Smooth muscle cell (in vitro differentiated cells): ENCODE data around the gene USP36. TPM values are rescaled to one million over a fixed set of nuclear protein-coding genes. Genes with fewer than 3 reads are reported as not detected.
"Not testable (repeated sequence)": the region's sequence is repeated elsewhere in the genome, so short reads cannot be mapped to it uniquely, and the experiment has no call there.

Experiments
- DNase-seq: peaks from one replicate; lab custom pipeline; 2025; ENCODE audit not compliant: unreplicated experiment; lab: John Stamatoyannopoulos, UW
- H2AFZ ChIP-seq: fragments of 200-600 bp; sonication (generic); 2 replicates; pipeline ENCODE4 v1.6.0; 2016; ENCODE audit warnings: antibody characterized with exemption, low read depth, mild to moderate bottlenecking
- H3F3A ChIP-seq: fragments of 200-600 bp; sonication (generic); 2 replicates; pipeline ENCODE4 v1.6.0; 2017; ENCODE audit warnings: antibody characterized with exemption, low read depth
- H3K27ac ChIP-seq: fragments of 200-600 bp; sonication (generic); 2 replicates; pipeline ENCODE4 v1.5.1; 2016; ENCODE audit warnings: low read depth, mild to moderate bottlenecking
- H3K27me3 ChIP-seq: fragments of 200-600 bp; sonication (generic); 2 replicates; pipeline ENCODE4 v1.6.1; 2016; ENCODE audit warnings: low read depth, mild to moderate bottlenecking
- H3K36me3 ChIP-seq: fragments of 200-600 bp; sonication (generic); 2 replicates; pipeline ENCODE4 v1.5.1; 2016; ENCODE audit warnings: low read depth
- H3K4me1 ChIP-seq: fragments of 200-600 bp; sonication (generic); 2 replicates; pipeline ENCODE4 v1.5.1; 2016; ENCODE audit warnings: low read depth
- H3K4me2 ChIP-seq: fragments of 200-600 bp; sonication (generic); 2 replicates; pipeline ENCODE4 v1.6.0; 2016; ENCODE audit warnings: mild to moderate bottlenecking
- H3K4me3 ChIP-seq: fragments of 200-600 bp; sonication (generic); 2 replicates; pipeline ENCODE4 v1.5.1; 2016; ENCODE audit warnings: mild to moderate bottlenecking
- H3K79me2 ChIP-seq: fragments of 200-600 bp; sonication (generic); 2 replicates; pipeline ENCODE4 v1.6.0; 2016; ENCODE audit warnings: low read depth, mild to moderate bottlenecking
- H3K9ac ChIP-seq: fragments of 200-600 bp; sonication (generic); 2 replicates; pipeline ENCODE4 v1.6.0; 2016; ENCODE audit warnings: low read depth
- H3K9me3 ChIP-seq: fragments of 200-600 bp; sonication (generic); replicated peaks from 2 replicates; pipeline ENCODE4 v1.5.1; 2016; ENCODE audit warnings: low read depth
- H4K20me1 ChIP-seq: fragments of 200-600 bp; sonication (generic); 2 replicates; pipeline ENCODE4 v1.6.0; 2016; ENCODE audit warnings: low read depth
- WGBS: methylation state at CpG from one replicate; pipeline ENCODE4 v1.1.7; 2016; ENCODE audit warnings: low lambda C conversion rate; 5-methylcytosine and 5-hydroxymethylcytosine counted together
- polyA plus RNA-seq: library from polyadenylated mRNA; unstranded; fragments of >200 nt; fragmentation: Nextera tagmentation; extraction: Ambion mirVana; gene quantifications from 2 replicates; pipeline ENCODE4 v1.2.1, GENCODE V29; 2016
- total RNA-seq: library from RNA; depleted of rRNA; stranded (reverse); fragments of >200 nt; gene quantifications from 2 replicates; pipeline ENCODE4 v1.2.3, GENCODE V29; 2014
- TF ChIP-seq, protein P1 (sequence below): fragments of 200-600 bp; sonication (generic); IDR thresholded peaks from 2 replicates; pipeline ENCODE4 v1.5.1; 2017; ENCODE audit warnings: borderline replicate concordance, mild to moderate bottlenecking, antibody characterized with exemption; ENCODE audit not compliant: insufficient read depth, poor library complexity, severe bottlenecking

Gene USP36
- total and polyA plus RNA-seq, 2 experiments from 2014 or later: 17.6 to 29.0 TPM

DNA sequence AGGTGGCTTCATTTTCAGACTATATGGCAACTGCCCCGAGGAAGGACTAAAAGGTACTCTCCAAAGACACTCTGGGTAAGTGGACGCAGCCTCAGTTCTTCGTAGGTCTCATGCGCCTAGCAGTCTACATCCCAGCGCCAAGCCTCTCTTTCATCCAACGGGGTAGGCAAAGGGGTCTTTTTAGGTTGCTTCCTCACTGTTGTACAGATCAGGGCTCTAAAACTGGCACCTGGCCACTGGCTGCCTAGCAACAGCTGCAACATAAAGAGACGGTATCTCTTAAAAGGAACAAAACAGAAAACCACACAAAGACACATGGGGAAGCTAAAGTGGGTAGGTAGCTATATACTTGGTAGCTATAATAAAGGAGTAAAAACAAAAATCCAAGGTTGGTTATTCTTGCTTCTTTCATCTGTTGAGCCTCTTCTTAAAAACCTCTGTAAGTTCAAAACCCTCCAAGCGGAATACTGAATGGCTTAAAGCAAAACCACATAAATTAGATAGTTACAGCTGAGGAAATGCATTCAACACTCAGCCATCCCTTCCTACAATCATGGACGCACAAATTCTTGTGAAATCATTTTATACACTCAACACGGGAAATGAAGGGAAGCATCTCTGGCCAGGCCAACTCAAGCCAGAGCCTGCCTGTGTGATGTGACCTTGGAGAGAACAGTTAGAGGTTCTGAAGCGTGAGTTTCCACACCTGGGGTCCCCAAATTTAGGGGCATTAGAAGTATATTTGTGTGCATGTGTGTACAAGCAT is 81.2 kb downstream of the USP36 start:
- Histone ChIP-seq H3F3A (no peaks in the 10 kb centered on the region), H3K27ac (peak overlapping the region; percentile 63), H3K4me3 (no peak overlapping the region), H3K4me1 (peaks cover 18% of the 10 kb centered on the region), H3K4me2 (peak overlapping the region; percentile 24), H3K79me2 (peaks cover 69% of the 10 kb centered on the region), H2AFZ (no peak overlapping the region), H3K27me3 (no peaks in the 10 kb centered on the region), H3K9ac (no peak overlapping the region), H3K9me3 (no peaks in the 10 kb centered on the region), H4K20me1 (peaks cover 72% of the 10 kb centered on the region), H3K36me3 (no peaks in the 10 kb centered on the region)
- no peak for DNase-seq
- TF ChIP-seq, protein P1, sequence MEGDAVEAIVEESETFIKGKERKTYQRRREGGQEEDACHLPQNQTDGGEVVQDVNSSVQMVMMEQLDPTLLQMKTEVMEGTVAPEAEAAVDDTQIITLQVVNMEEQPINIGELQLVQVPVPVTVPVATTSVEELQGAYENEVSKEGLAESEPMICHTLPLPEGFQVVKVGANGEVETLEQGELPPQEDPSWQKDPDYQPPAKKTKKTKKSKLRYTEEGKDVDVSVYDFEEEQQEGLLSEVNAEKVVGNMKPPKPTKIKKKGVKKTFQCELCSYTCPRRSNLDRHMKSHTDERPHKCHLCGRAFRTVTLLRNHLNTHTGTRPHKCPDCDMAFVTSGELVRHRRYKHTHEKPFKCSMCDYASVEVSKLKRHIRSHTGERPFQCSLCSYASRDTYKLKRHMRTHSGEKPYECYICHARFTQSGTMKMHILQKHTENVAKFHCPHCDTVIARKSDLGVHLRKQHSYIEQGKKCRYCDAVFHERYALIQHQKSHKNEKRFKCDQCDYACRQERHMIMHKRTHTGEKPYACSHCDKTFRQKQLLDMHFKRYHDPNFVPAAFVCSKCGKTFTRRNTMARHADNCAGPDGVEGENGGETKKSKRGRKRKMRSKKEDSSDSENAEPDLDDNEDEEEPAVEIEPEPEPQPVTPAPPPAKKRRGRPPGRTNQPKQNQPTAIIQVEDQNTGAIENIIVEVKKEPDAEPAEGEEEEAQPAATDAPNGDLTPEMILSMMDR: no peak
- 71% methylated on average over 11 of the region's 11 CpGs for WGBS

DNA sequence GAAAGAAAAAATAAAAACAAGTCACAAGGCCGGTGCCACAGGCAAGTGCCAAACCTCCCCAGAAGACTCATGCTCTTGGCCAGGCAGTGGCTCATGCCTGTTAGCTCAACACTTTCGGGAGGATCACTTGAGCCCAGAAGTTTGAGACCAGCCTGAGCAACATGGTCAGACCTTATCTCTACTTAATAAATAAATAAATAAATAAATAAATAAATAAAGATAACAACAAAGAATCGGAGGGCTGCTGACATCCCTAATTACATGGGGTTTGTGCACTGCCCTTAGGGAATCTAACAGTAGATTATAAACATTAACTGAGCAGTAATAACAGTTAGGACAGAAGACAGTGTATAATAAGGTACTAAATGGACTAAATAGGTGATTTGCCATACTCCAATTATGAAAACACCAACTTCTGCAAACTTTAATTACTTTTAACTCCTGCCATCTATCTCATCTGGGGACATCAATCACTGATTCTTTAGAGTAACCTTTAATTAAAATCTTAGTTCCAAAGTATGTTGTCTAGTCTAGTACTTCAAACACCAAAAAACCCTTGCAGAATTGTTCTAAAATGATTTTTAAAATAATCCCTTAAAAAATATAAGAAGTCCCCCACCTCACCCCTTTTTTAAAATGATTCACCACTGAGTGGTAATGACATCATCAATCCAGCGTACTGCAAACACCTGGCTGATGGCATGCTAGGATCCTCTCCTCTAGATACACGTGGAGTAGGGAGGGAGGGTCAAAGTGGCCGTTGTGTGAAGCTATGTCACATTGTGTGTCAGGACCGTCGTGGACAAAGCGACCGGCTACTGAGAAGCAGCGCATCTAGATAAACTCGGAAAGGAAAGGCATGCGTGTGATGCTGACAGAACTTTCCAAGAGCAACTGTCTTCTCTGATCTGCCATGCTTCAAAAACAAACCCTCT is 87.0 kb downstream of the USP36 start:
- H4K20me1 ChIP-seq: peaks cover 79% of the 10 kb centered on the region
- H3K4me3 ChIP-seq: no peak overlapping the region
- H3F3A ChIP-seq: no peaks in the 10 kb centered on the region
- H3K9ac ChIP-seq: no peak overlapping the region
- H3K27ac ChIP-seq: no peak overlapping the region
- H3K36me3 ChIP-seq: no peaks in the 10 kb centered on the region
- H3K4me1 ChIP-seq: peaks cover 3% of the 10 kb centered on the region
- H3K9me3 ChIP-seq: no peaks in the 10 kb centered on the region
- H3K79me2 ChIP-seq: peaks cover 75% of the 10 kb centered on the region
- H2AFZ ChIP-seq: no peak overlapping the region
- H3K4me2 ChIP-seq: no peak overlapping the region
- no peaks in the 10 kb centered on the region for H3K27me3 ChIP-seq
- TF ChIP-seq, protein P1: no peak
- 88% methylated on average over 13 of the region's 13 CpGs for WGBS
- no peak for DNase-seq

DNA sequence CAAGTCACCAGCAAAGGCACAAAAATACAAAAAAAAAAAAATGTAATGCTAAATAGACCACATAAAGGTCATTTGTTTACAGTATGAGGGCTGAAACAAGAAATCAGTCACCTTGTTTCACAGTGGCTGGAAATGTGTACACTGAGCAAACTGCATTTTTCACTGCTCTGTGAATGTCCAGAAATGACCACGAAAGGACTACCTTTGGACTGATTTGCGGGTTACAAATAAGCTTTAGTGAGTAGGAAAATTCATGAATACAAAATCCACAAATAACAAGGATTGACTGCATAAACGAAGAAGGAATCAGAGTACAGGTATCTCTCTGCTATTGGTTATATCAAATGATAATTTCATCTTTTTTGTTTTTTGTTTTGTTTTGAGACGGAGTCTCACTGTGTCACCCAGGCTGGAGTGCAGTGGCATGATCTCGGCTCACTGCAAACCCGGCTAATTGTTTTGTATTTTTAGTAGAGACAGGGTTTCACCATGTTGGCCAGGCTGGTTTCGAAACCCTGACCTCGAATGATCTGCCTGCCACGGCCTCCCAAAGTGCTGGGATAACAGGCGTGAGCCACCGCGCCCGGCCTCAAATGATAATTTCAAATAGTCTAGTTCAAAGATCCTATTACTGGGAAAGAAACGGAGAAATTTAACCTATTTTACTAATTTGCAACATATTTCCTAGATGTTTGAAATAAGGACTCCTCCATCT is 89.0 kb downstream of the USP36 start:
- Histone ChIP-seq H3K9ac (no peak overlapping the region), H3F3A (no peaks in the 10 kb centered on the region), H3K36me3 (no peaks in the 10 kb centered on the region), H3K4me1 (no peaks in the 10 kb centered on the region), H2AFZ (no peak overlapping the region), H3K79me2 (peaks cover 67% of the 10 kb centered on the region), H3K4me2 (no peak overlapping the region), H3K4me3 (no peak overlapping the region), H3K27ac (no peak overlapping the region), H3K9me3 (no peaks in the 10 kb centered on the region), H4K20me1 (peaks cover 81% of the 10 kb centered on the region), H3K27me3 (no peaks in the 10 kb centered on the region)
- TF ChIP-seq, protein P1: no peak
- 93% methylated on average over 14 of the region's 14 CpGs for WGBS
- no peak for DNase-seq

DNA sequence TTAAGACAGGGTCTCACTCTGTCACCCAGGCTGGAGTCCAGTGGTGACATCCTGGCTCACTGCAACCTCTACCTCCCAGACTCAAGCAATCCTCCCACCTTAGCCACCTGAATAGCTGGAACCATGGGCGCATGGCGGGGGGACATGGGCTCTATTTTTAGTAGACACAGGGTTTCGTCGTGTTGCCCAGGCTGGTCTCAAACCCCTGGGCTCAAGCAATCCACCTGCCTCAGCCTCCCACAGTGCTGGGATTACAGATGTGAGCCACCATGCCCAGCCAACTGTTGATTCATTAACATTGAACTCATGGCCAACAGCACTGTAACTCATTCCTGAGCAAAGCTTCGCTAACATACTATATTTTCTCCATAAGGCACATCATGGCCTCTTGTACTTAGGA is 89.6 kb downstream of the USP36 start:
- H3F3A ChIP-seq, H3K9me3 ChIP-seq, H3K4me1 ChIP-seq, H3K36me3 ChIP-seq, H3K27ac ChIP-seq, H3K4me3 ChIP-seq, H3K9ac ChIP-seq, H3K27me3 ChIP-seq, H2AFZ ChIP-seq, H3K4me2 ChIP-seq, DNase-seq: not testable (repeated sequence)
- 95% methylated on average over 5 of the region's 5 CpGs for WGBS
- peaks cover 66% of the 10 kb centered on the region for H3K79me2 ChIP-seq
- peaks cover 84% of the 10 kb centered on the region for H4K20me1 ChIP-seq
